Liver (tissue), 9 donors: ENCODE data around the gene TRAPPC10. TPM values are rescaled to one million over a fixed set of nuclear protein-coding genes. Genes with fewer than 3 reads are reported as not detected.

ENCODE experiments used
- DNase-seq: peaks from one replicate; pipeline ENCODE4 v3.0.0-alpha.2; 2017; ENCODE audit warnings: low spot score
- H3K27ac ChIP-seq, 2 donors: one replicate each; pipeline ENCODE4 v1.7.0; 2013; ENCODE audit warnings: inconsistent platforms in 2 of 2, low read length in 2 of 2, control low read depth in 1 of 2, low read depth in 1 of 2, mild to moderate bottlenecking in 1 of 2
- H3K27me3 ChIP-seq, 4 donors: one replicate each; pipeline versions ENCODE4 v1.6.1 to v1.7.0; 2013; ENCODE audit warnings: low read length in 3 of 4, inconsistent platforms in 1 of 4, mild to moderate bottlenecking in 1 of 4, moderate library complexity in 1 of 4; ENCODE audit not compliant: control insufficient read depth in 4 of 4, insufficient read depth in 4 of 4
- H3K36me3 ChIP-seq, 4 donors: one replicate each; pipeline versions ENCODE4 v1.6.1 to v1.7.0; 2013; ENCODE audit warnings: low read length in 3 of 4, mild to moderate bottlenecking in 3 of 4, low read depth in 1 of 4, moderate library complexity in 1 of 4; ENCODE audit not compliant: control insufficient read depth in 4 of 4, insufficient read depth in 3 of 4
- H3K4me1 ChIP-seq, 4 donors: one replicate each; pipeline versions ENCODE4 v1.6.1 to v1.7.0; 2013; ENCODE audit warnings: low read length in 3 of 4, mild to moderate bottlenecking in 3 of 4, moderate library complexity in 1 of 4; ENCODE audit not compliant: control insufficient read depth in 4 of 4, insufficient read depth in 4 of 4
- H3K4me3 ChIP-seq, 3 donors: one replicate each; pipeline versions ENCODE4 v1.6.1 to v1.7.0; 2013; ENCODE audit warnings: low read length in 3 of 3, control low read depth in 1 of 3, low read depth in 1 of 3, mild to moderate bottlenecking in 1 of 3
- H3K9ac ChIP-seq, 2 donors: one replicate each; pipeline ENCODE4 v1.7.0; 2013; ENCODE audit warnings: low read length in 2 of 2, mild to moderate bottlenecking in 2 of 2, moderate library complexity in 2 of 2, control low read depth in 1 of 2, low read depth in 1 of 2
- H3K9me3 ChIP-seq, 4 donors: one replicate each; pipeline versions ENCODE4 v1.6.1 to v1.7.0; 2013; ENCODE audit warnings: low read length in 3 of 4; ENCODE audit not compliant: control insufficient read depth in 4 of 4
- EGR1 ChIP-seq, 2 donors: IDR thresholded peaks; 2 replicates each; pipeline ENCODE4 v1.6.1; 2016 to 2018; ENCODE audit warnings: antibody characterized with exemption in 2 of 2, low read depth in 2 of 2
- FOXA1 ChIP-seq: IDR thresholded peaks from 2 replicates; pipeline ENCODE4 v1.6.1; 2016; ENCODE audit warnings: antibody characterized with exemption
- FOXA2 ChIP-seq: IDR thresholded peaks from 2 replicates; pipeline ENCODE4 v1.6.1; 2016; ENCODE audit warnings: antibody characterized with exemption
- HNF4A ChIP-seq, 2 donors: conservative IDR thresholded peaks; 2 replicates each; pipeline ENCODE4 v1.6.1; 2016; ENCODE audit warnings: antibody characterized with exemption in 2 of 2, mild to moderate bottlenecking in 2 of 2
- JUND ChIP-seq, 2 donors: IDR thresholded peaks; 2 replicates each; pipeline ENCODE4 v1.6.1; 2016; ENCODE audit warnings: antibody characterized with exemption in 2 of 2
- NR2F2 ChIP-seq: IDR thresholded peaks from 2 replicates; pipeline ENCODE4 v1.6.1; 2016; ENCODE audit warnings: antibody characterized with exemption
- RAD21 ChIP-seq, 2 donors: IDR thresholded peaks; 2 replicates each; pipeline ENCODE4 v1.6.1; 2016; ENCODE audit warnings: antibody characterized with exemption in 2 of 2, mild to moderate bottlenecking in 2 of 2
- SP1 ChIP-seq: IDR thresholded peaks from 2 replicates; pipeline ENCODE4 v1.6.1; 2018; ENCODE audit warnings: antibody characterized with exemption, mild to moderate bottlenecking
- TAF1 ChIP-seq: conservative IDR thresholded peaks from 2 replicates; pipeline ENCODE4 v1.6.1; 2016; ENCODE audit warnings: antibody characterized with exemption, mild to moderate bottlenecking
- WGBS: extraction: QIAGEN DNeasy Blood & Tissue Kit; methylation state at CpG from one replicate; pipeline ENCODE4 v1.1.7; 2013; 5-methylcytosine and 5-hydroxymethylcytosine counted together
- polyA plus RNA-seq, 2 donors: library from polyadenylated mRNA; stranded (reverse) in 1 of 2; unstranded in 1 of 2; fragments of 200-250 nt in 1 of 2; fragments of >200 nt in 1 of 2; fragmentation: Nextera tagmentation in 1 of 2; extraction: Ambion mirVana in 1 of 2; gene quantifications; one replicate each; pipeline versions ENCODE4 v1.2.1 to v1.2.3, GENCODE V29; 2013 to 2015
- total RNA-seq, 2 donors: library from RNA; depleted of rRNA; stranded (reverse); fragments of >200 nt; gene quantifications; one replicate each; pipeline ENCODE4 v1.2.3, GENCODE V29; 2014
- TF ChIP-seq, protein P1 (sequence below): IDR thresholded peaks from 2 replicates; pipeline ENCODE4 v1.6.1; 2016; ENCODE audit warnings: antibody characterized with exemption, mild to moderate bottlenecking
- TF ChIP-seq, protein P2 (sequence below): IDR thresholded peaks from 2 replicates; pipeline ENCODE4 v1.6.1; 2016; ENCODE audit warnings: antibody characterized with exemption
- TF ChIP-seq, protein P3 (sequence below): IDR thresholded peaks from 2 replicates; pipeline ENCODE4 v1.6.1; 2016; ENCODE audit warnings: antibody characterized with exemption
- TF ChIP-seq, protein P4 (sequence below): IDR thresholded peaks from 2 replicates; pipeline ENCODE4 v1.6.1; 2016; ENCODE audit warnings: antibody characterized with exemption
- donor health status: healthy.
- donor health status: healthy.
- donor health status: healthy.
- donor health status: healthy.
- donor health status: healthy.

Gene TRAPPC10
- total and polyA plus RNA-seq, 4 donors, result 4.9 to 24.9 (median 11.9) TPM

DNA sequence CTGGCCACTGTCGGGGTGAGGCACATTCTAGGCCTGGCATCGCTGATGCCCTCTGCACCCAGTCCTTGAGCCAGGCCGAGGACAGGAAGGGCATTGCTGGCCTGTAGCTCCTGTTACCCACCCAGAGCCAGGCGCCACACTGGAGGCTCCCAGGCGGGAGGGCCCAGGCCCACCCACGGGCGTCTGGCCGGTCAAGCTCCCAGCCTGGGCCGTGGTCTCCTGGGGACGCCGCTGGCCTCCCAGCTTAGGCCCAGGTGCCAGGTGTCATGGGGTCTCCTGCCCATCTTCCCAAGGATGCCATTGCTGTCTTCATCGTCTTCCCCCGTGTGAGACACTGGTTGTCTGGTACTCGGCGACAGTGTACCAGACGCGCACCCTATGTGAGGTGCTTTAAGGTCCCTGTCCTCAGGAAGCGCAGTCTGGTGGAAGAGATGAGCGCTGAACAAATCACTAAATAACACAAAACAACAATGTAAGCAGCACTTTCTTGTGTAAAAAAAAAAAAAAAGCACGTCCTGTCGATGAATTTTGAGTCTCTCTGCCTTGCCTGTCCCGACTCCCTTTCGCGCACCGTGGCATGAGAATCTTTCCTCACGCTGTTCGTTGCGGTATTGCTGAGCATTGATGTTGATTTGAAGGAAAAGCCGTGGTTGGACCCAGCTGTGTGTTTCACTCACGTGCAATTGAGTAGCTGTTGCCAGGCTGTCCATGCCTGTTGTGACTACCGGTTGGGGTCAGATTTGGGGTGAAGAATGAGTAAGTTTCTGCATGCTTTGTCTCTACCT lies 27.0 kb upstream of the TRAPPC10 start:
- TF ChIP-seq, protein P1, sequence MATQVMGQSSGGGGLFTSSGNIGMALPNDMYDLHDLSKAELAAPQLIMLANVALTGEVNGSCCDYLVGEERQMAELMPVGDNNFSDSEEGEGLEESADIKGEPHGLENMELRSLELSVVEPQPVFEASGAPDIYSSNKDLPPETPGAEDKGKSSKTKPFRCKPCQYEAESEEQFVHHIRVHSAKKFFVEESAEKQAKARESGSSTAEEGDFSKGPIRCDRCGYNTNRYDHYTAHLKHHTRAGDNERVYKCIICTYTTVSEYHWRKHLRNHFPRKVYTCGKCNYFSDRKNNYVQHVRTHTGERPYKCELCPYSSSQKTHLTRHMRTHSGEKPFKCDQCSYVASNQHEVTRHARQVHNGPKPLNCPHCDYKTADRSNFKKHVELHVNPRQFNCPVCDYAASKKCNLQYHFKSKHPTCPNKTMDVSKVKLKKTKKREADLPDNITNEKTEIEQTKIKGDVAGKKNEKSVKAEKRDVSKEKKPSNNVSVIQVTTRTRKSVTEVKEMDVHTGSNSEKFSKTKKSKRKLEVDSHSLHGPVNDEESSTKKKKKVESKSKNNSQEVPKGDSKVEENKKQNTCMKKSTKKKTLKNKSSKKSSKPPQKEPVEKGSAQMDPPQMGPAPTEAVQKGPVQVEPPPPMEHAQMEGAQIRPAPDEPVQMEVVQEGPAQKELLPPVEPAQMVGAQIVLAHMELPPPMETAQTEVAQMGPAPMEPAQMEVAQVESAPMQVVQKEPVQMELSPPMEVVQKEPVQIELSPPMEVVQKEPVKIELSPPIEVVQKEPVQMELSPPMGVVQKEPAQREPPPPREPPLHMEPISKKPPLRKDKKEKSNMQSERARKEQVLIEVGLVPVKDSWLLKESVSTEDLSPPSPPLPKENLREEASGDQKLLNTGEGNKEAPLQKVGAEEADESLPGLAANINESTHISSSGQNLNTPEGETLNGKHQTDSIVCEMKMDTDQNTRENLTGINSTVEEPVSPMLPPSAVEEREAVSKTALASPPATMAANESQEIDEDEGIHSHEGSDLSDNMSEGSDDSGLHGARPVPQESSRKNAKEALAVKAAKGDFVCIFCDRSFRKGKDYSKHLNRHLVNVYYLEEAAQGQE, result no peak
- H3K36me3 ChIP-seq, result peaks cover 9 to 26% (median 16%) of the 10 kb centered on the region in 4 donors
- DNase-seq, result no peak
- WGBS, result 90% methylated on average over 31 of the region's 31 CpGs
- no peak overlapping the region for H3K27ac ChIP-seq
- no peak overlapping the region for H3K9ac ChIP-seq
- H3K9me3 ChIP-seq, result no peaks in the 10 kb centered on the region
- H3K4me3 ChIP-seq, result no peak overlapping the region
- peaks cover 0 to 4% (median 0%) of the 10 kb centered on the region in 4 donors for H3K4me1 ChIP-seq
- H3K27me3 ChIP-seq, result no peaks in the 10 kb centered on the region

DNA sequence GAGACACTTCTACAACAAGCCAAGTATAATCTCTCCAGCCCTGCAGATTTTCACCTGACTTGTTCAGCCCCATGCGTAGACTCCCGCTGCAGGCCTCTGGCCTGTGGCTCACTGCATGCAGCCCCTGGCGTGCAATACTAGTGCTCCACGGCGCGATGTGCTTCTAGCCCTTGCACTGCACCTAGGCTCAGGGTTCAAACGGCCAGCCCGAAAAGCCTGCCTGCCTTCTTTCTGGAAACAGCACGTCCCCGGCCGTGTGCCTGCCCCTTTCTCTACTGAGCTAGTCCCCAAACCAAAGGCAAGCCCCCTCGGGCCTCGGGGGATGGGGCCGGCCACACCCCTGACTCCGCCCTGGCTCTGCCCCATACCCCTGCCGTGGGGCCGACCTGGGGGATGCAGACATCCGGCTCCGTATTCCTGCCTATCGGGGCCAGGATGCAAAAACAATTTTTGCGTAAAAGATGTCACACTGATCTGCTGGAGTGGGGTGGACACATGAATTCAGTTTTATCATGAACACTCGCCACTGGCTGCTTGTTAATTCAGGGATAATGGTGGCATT lies 26.3 kb upstream of the TRAPPC10 start:
- Histone ChIP-seq H3K9ac (no peak overlapping the region), H3K9me3 (no peaks in the 10 kb centered on the region), H3K4me1 (peaks cover 0 to 4% (median 0%) of the 10 kb centered on the region in 4 donors), H3K4me3 (no peak overlapping the region), H3K27me3 (no peaks in the 10 kb centered on the region), H3K36me3 (peaks cover 9 to 20% (median 14%) of the 10 kb centered on the region in 4 donors), H3K27ac (no peak overlapping the region)
- 33% methylated on average over 22 of the region's 22 CpGs for WGBS
- no peak for DNase-seq
- TF ChIP-seq, protein P2, sequence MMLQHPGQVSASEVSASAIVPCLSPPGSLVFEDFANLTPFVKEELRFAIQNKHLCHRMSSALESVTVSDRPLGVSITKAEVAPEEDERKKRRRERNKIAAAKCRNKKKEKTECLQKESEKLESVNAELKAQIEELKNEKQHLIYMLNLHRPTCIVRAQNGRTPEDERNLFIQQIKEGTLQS, result no peak
- TF ChIP-seq HNF4A (conservative IDR thresholded peaks at IDR 0.05) (no peak), JUND (IDR thresholded peaks at IDR 0.05) (no peak), FOXA2 (no peak), NR2F2 (no peak)

DNA sequence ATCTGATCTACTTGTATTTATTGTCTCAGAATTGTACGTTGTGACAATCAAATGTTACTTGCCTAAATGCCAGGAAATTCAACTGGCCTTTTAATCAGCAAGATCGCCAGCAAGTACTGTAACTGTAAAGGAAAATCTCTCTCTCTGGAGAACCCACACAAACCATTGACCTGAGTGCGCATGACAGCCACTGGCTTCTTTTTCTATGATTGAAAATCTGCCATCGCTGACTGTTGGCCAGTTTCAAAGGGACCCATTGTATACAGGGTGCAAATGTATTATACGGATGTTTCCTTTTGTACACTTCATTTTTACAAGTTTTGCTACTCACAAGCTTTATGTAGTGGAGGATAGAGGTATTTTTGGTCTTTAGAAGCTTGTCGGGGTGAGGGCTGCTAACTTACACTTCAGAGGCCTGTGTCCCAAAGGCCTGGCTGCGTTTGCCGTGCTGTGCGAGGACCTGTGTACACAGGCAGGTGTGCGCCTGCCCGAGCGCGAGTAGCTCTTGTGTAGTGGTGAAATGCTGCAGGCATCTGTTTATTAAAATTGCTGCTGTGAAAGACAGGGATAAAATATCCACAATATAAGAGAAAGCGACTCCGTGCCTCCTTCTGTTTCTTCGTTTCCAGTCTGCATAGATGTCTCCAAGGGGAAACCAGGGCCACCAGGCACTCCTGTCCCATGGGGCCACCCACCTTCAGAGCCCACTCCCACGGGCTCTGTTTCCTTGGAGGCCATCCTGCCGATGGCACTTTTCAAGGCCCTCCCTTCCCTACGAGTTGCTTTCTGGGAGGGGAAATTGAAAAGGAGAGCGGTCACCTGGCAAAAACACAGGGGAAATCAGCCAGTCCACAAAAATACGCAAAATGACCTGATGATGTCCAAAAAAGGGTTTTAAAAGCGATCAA lies 25.3 kb upstream of the TRAPPC10 start:
- H3K9ac ChIP-seq, result no peak overlapping the region
- H3K4me1 ChIP-seq, result peaks cover 0 to 4% (median 0%) of the 10 kb centered on the region in 4 donors
- no peak overlapping the region for H3K4me3 ChIP-seq
- no peak for DNase-seq
- H3K9me3 ChIP-seq, result no peaks in the 10 kb centered on the region
- peaks cover 0 to 10% (median 6%) of the 10 kb centered on the region in 4 donors for H3K36me3 ChIP-seq
- no peaks in the 10 kb centered on the region for H3K27me3 ChIP-seq
- 71% methylated on average over 22 of the region's 22 CpGs for WGBS
- H3K27ac ChIP-seq, result no peak overlapping the region
- no peak for TF ChIP-seq NR2F2
- TF ChIP-seq TAF1, result no peak
- no peak for TF ChIP-seq SP1
- no peak for TF ChIP-seq FOXA1
- no peak for TF ChIP-seq FOXA2
- TF ChIP-seq, protein P1, result no peak
- no peak for TF ChIP-seq EGR1 (IDR thresholded peaks at IDR 0.05; ENCODE audit: low read depth in 2 of 2)
- TF ChIP-seq, protein P3, sequence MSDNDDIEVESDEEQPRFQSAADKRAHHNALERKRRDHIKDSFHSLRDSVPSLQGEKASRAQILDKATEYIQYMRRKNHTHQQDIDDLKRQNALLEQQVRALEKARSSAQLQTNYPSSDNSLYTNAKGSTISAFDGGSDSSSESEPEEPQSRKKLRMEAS, result no peak
- no peak for TF ChIP-seq HNF4A (conservative IDR thresholded peaks at IDR 0.05)
- TF ChIP-seq, protein P4, sequence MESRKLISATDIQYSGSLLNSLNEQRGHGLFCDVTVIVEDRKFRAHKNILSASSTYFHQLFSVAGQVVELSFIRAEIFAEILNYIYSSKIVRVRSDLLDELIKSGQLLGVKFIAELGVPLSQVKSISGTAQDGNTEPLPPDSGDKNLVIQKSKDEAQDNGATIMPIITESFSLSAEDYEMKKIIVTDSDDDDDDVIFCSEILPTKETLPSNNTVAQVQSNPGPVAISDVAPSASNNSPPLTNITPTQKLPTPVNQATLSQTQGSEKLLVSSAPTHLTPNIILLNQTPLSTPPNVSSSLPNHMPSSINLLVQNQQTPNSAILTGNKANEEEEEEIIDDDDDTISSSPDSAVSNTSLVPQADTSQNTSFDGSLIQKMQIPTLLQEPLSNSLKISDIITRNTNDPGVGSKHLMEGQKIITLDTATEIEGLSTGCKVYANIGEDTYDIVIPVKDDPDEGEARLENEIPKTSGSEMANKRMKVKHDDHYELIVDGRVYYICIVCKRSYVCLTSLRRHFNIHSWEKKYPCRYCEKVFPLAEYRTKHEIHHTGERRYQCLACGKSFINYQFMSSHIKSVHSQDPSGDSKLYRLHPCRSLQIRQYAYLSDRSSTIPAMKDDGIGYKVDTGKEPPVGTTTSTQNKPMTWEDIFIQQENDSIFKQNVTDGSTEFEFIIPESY, result no peak
- no peak for TF ChIP-seq RAD21 (IDR thresholded peaks at IDR 0.05)
- TF ChIP-seq, protein P2, result no peak
